ENCODE data around the gene KRT1.

The KRT1 gene

GRCh38 chr12:52632656-52633055 lies 47.6 kb downstream of the KRT1 start:
- no peak for DNase-seq

GRCh38 chr12:52631676-52632459 lies 48.3 kb downstream of the KRT1 start:
- no peak for DNase-seq

- DNase-seq = no peak
Observed at GRCh38 chr12:52631264-52631663, 48.9 kb downstream of the KRT1 start.

DNA sequence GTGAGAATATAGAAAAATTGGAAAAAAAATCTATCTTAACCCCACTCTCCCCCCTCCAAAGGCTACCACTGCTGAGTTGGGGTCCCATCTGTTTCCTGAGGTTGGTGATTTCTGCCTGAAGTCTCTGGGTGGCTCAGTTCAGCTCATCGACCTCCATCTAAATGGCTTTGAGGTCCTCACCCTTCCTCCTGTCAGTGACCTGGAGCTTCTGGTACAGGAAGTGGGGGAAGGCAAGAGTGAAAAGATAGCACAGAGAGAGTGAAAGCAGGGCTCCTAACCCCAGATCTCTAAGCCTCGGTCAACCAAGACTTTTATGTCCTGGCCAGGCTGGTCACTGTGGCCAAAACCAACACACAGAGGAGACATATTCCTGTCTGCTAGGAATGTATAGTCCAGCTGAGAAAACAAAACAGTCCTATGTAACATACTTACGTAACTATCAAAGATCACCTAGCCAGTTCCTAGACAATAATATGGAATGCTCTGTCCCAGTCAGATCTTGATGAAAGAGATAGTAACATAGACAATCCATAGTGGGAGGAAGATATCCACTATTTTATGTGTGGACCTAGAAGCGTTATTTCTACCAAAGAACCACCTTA lies 49.5 kb downstream of the KRT1 start:
- DNase-seq = no peak

GRCh38 chr12:52630008-52630500 lies 50.2 kb downstream of the KRT1 start:
- DNase-seq = no peak

- DNase-seq = no peak
Observed at GRCh38 chr12:52629281-52630007, 50.8 kb downstream of the KRT1 start.

- no peak for DNase-seq
Observed at GRCh38 chr12:52628841-52629240, 51.4 kb downstream of the KRT1 start.

GRCh38 chr12:52628111-52628507 lies 52.1 kb downstream of the KRT1 start:
- DNase-seq = no peak

- peak; percentile 4 for DNase-seq
Observed at GRCh38 chr12:52627395-52628110, 52.7 kb downstream of the KRT1 start.

Data from NCI-H748 treated with DMSO at 0.1 percent for 48 hours (cell line).